Measurements from ENCODE around the gene ARMH3.

Gene ARMH3

GRCh38 chr10:101895781-101896180 lies 160.2 kb downstream of the ARMH3 start:
- DNase-seq (ENCODE audit: low read depth): no peak

- no peak for DNase-seq (ENCODE audit: low read depth)
These were observed 161.2 kb downstream of the ARMH3 start for GRCh38 chr10:101894742-101895141.

GRCh38 chr10:101894266-101894665 lies 161.7 kb downstream of the ARMH3 start:
- DNase-seq (ENCODE audit: low read depth): no peak

- DNase-seq (ENCODE audit: low read depth): no peak
These were observed 162.4 kb downstream of the ARMH3 start for GRCh38 chr10:101893510-101894120.

GRCh38 chr10:101892782-101893391 lies 163.1 kb downstream of the ARMH3 start:
- no peak for DNase-seq (ENCODE audit: low read depth)

GRCh38 chr10:101889256-101890210 lies 166.4 kb downstream of the ARMH3 start:
- DNase-seq (ENCODE audit: low read depth): no peak

- no peak for DNase-seq (ENCODE audit: low read depth)
These were observed 167.6 kb downstream of the ARMH3 start for GRCh38 chr10:101888251-101888949.

GRCh38 chr10:101887775-101888174 lies 168.2 kb downstream of the ARMH3 start:
- DNase-seq (ENCODE audit: low read depth): no peak

GRCh38 chr10:101886521-101887312 lies 169.3 kb downstream of the ARMH3 start:
- DNase-seq (ENCODE audit: low read depth): no peak

GRCh38 chr10:101881036-101881774 lies 174.8 kb downstream of the ARMH3 start:
- DNase-seq (ENCODE audit: low read depth): no peak

- no peak for DNase-seq (ENCODE audit: low read depth)
These were observed 175.8 kb downstream of the ARMH3 start for GRCh38 chr10:101880232-101880573.

- DNase-seq (ENCODE audit: low read depth): no peak
These were observed 176.3 kb downstream of the ARMH3 start for GRCh38 chr10:101879456-101880231.

GRCh38 chr10:101878869-101879268 lies 177.1 kb downstream of the ARMH3 start:
- no peak for DNase-seq (ENCODE audit: low read depth)

- DNase-seq (ENCODE audit: low read depth): no peak
These were observed 180.8 kb downstream of the ARMH3 start for GRCh38 chr10:101875068-101875688.

- DNase-seq (ENCODE audit: low read depth): no peak
These were observed 181.7 kb downstream of the ARMH3 start for GRCh38 chr10:101874252-101874651.

- DNase-seq (ENCODE audit: low read depth): no peak
These were observed 188.0 kb downstream of the ARMH3 start for GRCh38 chr10:101867931-101868330.

GRCh38 chr10:101859530-101859929 lies 196.4 kb downstream of the ARMH3 start:
- no peak for DNase-seq (ENCODE audit: low read depth)

- DNase-seq (ENCODE audit: low read depth): no peak
These were observed 197.1 kb downstream of the ARMH3 start for GRCh38 chr10:101858723-101859500.
